GM12864 (cell line): ENCODE data around the gene GOSR1.
A peak's percentile ranks its signal among the peaks of the same experiment; 100 is the strongest.

Source experiments
- DNase-seq: peaks from one replicate; pipeline ENCODE4 v3.0.0-alpha.2; 2011; ENCODE audit warnings: low read depth
- H3K4me3 ChIP-seq: 2 replicates; pipeline ENCODE4 v1.5.1; 2011; ENCODE audit warnings: mild to moderate bottlenecking, low read depth, low read length, control low read depth
- TF ChIP-seq, protein P1 (sequence below): IDR thresholded peaks from 2 replicates; pipeline ENCODE4 v1.5.1; 2011; ENCODE audit warnings: low read depth, mild to moderate bottlenecking, moderate library complexity, low read length, control low read depth, inconsistent platforms; ENCODE audit errors: missing control alignments

The GOSR1 gene

DNA sequence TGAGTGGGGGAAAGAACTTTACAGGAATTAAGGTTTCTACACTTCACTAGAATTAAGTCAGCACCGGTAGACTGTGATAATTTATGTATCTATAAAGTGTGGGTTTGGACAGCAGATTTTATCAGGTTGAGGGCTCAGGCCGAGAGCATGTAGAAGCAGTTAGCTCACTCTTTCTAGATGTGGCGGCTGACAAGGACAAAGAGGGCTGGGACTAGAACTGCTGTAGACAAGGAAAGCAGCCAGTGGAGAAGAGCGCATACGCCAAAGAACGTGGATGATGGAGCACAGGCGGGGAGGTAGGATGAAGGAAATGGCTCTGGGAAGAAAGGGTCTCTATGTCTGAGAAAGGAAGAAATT is 504 bp upstream of the GOSR1 start:
- TF ChIP-seq, protein P1, sequence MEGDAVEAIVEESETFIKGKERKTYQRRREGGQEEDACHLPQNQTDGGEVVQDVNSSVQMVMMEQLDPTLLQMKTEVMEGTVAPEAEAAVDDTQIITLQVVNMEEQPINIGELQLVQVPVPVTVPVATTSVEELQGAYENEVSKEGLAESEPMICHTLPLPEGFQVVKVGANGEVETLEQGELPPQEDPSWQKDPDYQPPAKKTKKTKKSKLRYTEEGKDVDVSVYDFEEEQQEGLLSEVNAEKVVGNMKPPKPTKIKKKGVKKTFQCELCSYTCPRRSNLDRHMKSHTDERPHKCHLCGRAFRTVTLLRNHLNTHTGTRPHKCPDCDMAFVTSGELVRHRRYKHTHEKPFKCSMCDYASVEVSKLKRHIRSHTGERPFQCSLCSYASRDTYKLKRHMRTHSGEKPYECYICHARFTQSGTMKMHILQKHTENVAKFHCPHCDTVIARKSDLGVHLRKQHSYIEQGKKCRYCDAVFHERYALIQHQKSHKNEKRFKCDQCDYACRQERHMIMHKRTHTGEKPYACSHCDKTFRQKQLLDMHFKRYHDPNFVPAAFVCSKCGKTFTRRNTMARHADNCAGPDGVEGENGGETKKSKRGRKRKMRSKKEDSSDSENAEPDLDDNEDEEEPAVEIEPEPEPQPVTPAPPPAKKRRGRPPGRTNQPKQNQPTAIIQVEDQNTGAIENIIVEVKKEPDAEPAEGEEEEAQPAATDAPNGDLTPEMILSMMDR: no peak
- DNase-seq: no peak
- H3K4me3 ChIP-seq: peak overlapping the region; percentile 65

DNA sequence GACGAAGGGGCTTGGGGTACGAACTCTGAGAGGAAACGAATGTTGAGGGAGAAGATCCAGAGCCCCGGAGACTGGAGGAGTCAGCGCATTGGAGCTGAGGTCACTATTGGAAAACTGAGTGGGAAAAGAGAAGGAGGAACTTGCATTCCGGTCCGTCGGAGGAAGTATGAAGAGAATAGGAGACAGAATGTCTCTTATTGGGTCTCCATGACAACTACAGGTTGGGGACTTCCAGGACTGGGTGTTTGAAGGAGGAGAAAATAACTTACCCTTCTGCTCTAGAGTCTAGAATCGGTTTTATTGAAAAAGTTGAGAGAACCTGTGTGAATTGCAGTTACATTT is 537 bp downstream of the GOSR1 start:
- peak overlapping the region; percentile 65 for H3K4me3 ChIP-seq
- DNase-seq: no peak
- TF ChIP-seq, protein P1: no peak

DNA sequence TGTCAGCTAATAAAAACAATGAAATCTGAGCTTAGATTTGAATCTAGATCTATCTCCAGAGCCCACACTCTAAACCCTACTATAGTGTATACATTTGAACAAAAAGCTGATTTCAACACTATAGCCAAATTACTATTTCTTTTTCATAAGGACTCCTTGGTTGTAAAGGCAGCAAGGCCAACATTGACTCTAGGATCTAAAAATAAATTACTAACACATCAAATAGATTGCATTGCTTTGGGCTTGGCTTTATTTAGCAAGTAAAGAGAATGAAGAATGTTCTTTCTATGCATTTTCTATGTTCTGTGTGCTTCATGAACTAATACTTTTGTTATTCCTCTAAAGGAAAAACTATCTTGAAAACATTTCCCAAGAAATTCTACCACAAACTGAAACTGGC is 5.3 kb downstream of the GOSR1 start:
- DNase-seq: no peak
- H3K4me3 ChIP-seq: no peak overlapping the region
- TF ChIP-seq, protein P1: no peak

DNA sequence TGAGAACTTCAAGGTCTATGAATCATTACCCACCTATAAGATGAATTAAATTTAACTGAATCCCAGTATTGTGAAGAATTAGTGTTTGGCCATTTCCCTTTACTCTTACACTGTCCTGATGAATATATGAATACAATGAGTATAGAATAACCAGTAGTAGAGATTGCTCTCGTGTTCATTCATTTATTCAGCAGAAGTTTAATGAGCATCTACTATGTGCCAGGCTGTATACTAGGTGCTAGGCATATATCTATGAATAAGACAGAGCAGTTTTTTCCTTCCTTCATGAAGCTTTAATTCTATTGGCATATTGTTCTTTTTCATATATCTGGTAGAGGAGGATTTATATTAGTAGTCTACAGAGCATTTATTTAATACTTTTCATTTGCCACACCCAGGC is 6.0 kb downstream of the GOSR1 start:
- no peak for DNase-seq
- TF ChIP-seq, protein P1: no peak
- H3K4me3 ChIP-seq: no peak overlapping the region

DNA sequence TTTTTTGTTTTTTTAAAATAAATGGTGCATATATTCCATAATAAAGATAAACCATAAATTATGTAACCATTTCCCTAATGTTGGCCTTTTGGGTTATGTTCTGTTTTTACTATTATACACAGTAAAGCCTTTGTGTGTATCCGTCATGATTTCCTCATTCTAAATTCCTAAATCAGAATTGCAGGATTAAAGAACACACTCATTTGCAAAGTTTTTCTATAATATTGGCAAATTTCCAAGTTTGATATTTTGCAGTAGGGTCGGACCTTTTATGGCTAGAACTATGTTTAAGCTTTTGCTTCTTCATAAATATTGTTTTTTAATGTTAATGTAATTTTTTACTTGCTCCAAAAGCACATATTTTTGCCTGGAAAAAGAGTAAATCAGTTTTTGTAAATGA is 16.6 kb downstream of the GOSR1 start:
- TF ChIP-seq, protein P1: no peak

DNA sequence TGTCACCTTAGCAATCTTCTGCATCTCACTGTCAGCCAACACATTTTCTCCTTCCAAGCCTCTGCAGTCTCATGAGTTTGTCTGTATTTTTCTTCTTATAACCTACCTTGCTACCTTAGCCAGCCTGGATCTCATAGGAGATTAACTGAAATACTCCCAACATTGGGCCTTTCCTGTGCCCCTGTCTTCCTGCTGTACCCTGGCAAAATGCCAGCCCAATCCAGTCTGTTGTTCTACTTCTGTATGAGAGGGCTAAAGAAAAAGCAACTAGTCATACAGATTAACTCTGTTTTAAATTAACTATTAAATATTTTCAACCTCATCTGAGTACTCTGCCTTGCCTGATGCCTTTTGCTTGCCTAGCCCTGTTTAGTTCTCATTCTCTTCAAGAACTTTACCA is 18.4 kb downstream of the GOSR1 start:
- no peak overlapping the region for H3K4me3 ChIP-seq
- TF ChIP-seq, protein P1: no peak
- DNase-seq: no peak

More for the DNA sequence above, 16.6 kb downstream of the GOSR1 start:
- no peak overlapping the region for H3K4me3 ChIP-seq
- no peak for DNase-seq

DNA sequence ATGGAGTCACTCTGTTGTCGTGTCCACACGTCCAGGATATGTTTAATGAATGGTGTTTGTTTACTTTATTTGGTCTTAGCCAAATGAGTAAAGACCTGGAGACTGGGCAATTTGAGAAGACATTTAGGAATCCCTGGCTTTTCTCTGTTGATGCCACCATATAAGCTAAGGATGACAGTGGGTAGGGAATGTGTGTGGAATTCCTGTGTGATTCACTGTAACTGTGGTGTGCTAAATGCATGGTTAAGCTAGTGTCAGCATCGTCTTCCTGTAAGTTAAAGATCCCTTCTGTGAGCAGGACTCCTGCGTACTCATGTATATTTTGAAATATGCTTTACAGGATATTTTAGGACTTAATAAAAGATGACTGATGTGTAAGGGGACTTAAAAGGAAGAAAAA is 26.4 kb downstream of the GOSR1 start:
- no peak for DNase-seq
- no peak overlapping the region for H3K4me3 ChIP-seq
- TF ChIP-seq, protein P1: no peak
